SK-N-SH treated with all-trans-retinoic acid at 6 μM for 48 hours (cell line): Measurements from ENCODE around the gene TOX2.

Experiments used
- ATAC-seq: fragments of 200-7000 bp; cut with Tn5 transposase; 3 replicates; pipeline ENCODE4 v1.9.1; 2020; ENCODE audit warnings: mild to moderate bottlenecking, moderate library complexity
- ARNTL ChIP-seq: fragments of 450-650 bp; formaldehyde crosslinking; IDR thresholded peaks from 2 replicates; pipeline ENCODE4 v1.5.0; 2020; ENCODE audit warnings: low read depth, mild to moderate bottlenecking, moderate library complexity, borderline replicate concordance
- CSDC2 ChIP-seq: fragments of 250-450 bp; sonication (Bioruptor Pico); IDR thresholded peaks from 2 replicates; pipeline ENCODE4 v1.5.0; 2020; ENCODE audit warnings: mild to moderate bottlenecking, moderate library complexity
- ESRRG ChIP-seq: fragments of 250-450 bp; sonication (Bioruptor Pico); IDR thresholded peaks from 2 replicates; pipeline ENCODE4 v1.6.1; 2021; ENCODE audit warnings: mild to moderate bottlenecking
- GLIS3 ChIP-seq: fragments of 250-450 bp; sonication (Bioruptor Pico); IDR thresholded peaks from 2 replicates; pipeline ENCODE4 v1.5.0; 2020; ENCODE audit warnings: mild to moderate bottlenecking, moderate library complexity
- OSR1 ChIP-seq: fragments of 250-450 bp; sonication (Bioruptor Pico); IDR thresholded peaks from 2 replicates; pipeline ENCODE4 v1.8.0; 2022; ENCODE audit warnings: moderate library complexity, mild to moderate bottlenecking, inconsistent platforms
- PPARA ChIP-seq: fragments of 250-450 bp; sonication (Bioruptor Pico); IDR thresholded peaks from 2 replicates; pipeline ENCODE4 v1.5.0; 2020; ENCODE audit warnings: mild to moderate bottlenecking, borderline replicate concordance
- RARB ChIP-seq: fragments of 250-450 bp; sonication (Bioruptor Pico); IDR thresholded peaks from 2 replicates; pipeline ENCODE4 v1.8.0; 2021; ENCODE audit warnings: mild to moderate bottlenecking, moderate library complexity
- SNAI2 ChIP-seq: fragments of 250-450 bp; sonication (Bioruptor Pico); IDR thresholded peaks from 2 replicates; pipeline ENCODE4 v1.5.0; 2020; ENCODE audit warnings: mild to moderate bottlenecking, moderate library complexity
- TCF4 ChIP-seq: fragments of 250-450 bp; sonication (Bioruptor Pico); IDR thresholded peaks from 2 replicates; pipeline ENCODE4 v1.8.0; 2021; ENCODE audit warnings: mild to moderate bottlenecking, moderate library complexity, borderline replicate concordance
- ZFP3 ChIP-seq: fragments of 250-450 bp; sonication (Bioruptor Pico); IDR thresholded peaks from 2 replicates; pipeline ENCODE4 v1.5.0; 2020; ENCODE audit warnings: mild to moderate bottlenecking, moderate library complexity
- ZFP30 ChIP-seq: fragments of 450-650 bp; formaldehyde crosslinking; IDR thresholded peaks from 2 replicates; pipeline ENCODE4 v1.5.0; 2022; ENCODE audit warnings: mild to moderate bottlenecking, moderate library complexity
- ZNF565 ChIP-seq: fragments of 450-650 bp; formaldehyde crosslinking; conservative IDR thresholded peaks from 2 replicates; pipeline ENCODE4 v1.5.0; 2020; ENCODE audit warnings: low read depth, mild to moderate bottlenecking, moderate library complexity
- TF ChIP-seq, protein P1 (sequence below): fragments of 250-450 bp; sonication (Bioruptor Pico); IDR thresholded peaks from 2 replicates; pipeline ENCODE4 v1.5.0; 2020; ENCODE audit warnings: mild to moderate bottlenecking, moderate library complexity
- TF ChIP-seq, protein P2 (sequence below): fragments of 250-450 bp; sonication (Bioruptor Pico); IDR thresholded peaks from 2 replicates; pipeline ENCODE4 v1.5.1; 2021; ENCODE audit warnings: mild to moderate bottlenecking, moderate library complexity
- TF ChIP-seq, protein P3 (sequence below): fragments of 250-450 bp; sonication (Bioruptor Pico); IDR thresholded peaks from 2 replicates; pipeline ENCODE4 v1.8.0; 2020; ENCODE audit warnings: mild to moderate bottlenecking, moderate library complexity, borderline replicate concordance
- TF ChIP-seq, protein P4 (sequence below): fragments of 250-450 bp; sonication (Bioruptor Pico); IDR thresholded peaks from 2 replicates; pipeline ENCODE4 v1.8.0; 2021; ENCODE audit warnings: low read depth, mild to moderate bottlenecking, moderate library complexity, borderline replicate concordance
- TF ChIP-seq, protein P5 (sequence below): fragments of 250-450 bp; sonication (Bioruptor Pico); IDR thresholded peaks from 2 replicates; pipeline ENCODE4 v1.5.1; 2020; ENCODE audit warnings: low read depth, mild to moderate bottlenecking, moderate library complexity

Gene TOX2

DNA sequence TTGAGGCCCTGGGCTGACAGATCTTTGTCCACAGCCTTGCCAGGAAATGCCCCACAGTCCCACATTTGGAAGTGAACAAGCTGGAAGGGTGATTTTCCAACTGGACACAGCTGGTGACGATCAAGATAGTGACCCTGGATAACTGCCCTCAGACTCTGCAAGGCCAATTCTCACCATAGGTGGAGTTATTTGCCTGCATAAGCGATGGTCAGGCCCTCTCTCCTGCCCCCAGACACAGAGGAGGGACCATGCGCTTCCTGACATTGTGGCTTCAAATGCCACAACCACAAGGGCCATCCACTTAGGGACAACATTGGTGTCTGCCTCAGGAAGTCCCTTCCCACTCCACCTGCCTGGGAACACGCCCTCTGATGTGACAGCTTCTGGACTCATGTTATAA, 176.4 kb downstream of the TOX2 start (continued):
- TF ChIP-seq, protein P1, sequence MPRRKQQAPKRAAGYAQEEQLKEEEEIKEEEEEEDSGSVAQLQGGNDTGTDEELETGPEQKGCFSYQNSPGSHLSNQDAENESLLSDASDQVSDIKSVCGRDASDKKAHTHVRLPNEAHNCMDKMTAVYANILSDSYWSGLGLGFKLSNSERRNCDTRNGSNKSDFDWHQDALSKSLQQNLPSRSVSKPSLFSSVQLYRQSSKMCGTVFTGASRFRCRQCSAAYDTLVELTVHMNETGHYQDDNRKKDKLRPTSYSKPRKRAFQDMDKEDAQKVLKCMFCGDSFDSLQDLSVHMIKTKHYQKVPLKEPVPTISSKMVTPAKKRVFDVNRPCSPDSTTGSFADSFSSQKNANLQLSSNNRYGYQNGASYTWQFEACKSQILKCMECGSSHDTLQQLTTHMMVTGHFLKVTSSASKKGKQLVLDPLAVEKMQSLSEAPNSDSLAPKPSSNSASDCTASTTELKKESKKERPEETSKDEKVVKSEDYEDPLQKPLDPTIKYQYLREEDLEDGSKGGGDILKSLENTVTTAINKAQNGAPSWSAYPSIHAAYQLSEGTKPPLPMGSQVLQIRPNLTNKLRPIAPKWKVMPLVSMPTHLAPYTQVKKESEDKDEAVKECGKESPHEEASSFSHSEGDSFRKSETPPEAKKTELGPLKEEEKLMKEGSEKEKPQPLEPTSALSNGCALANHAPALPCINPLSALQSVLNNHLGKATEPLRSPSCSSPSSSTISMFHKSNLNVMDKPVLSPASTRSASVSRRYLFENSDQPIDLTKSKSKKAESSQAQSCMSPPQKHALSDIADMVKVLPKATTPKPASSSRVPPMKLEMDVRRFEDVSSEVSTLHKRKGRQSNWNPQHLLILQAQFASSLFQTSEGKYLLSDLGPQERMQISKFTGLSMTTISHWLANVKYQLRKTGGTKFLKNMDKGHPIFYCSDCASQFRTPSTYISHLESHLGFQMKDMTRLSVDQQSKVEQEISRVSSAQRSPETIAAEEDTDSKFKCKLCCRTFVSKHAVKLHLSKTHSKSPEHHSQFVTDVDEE (CRISPR knock-in tag), result no peak
- no peak for TF ChIP-seq ESRRG (CRISPR knock-in tag)

DNA sequence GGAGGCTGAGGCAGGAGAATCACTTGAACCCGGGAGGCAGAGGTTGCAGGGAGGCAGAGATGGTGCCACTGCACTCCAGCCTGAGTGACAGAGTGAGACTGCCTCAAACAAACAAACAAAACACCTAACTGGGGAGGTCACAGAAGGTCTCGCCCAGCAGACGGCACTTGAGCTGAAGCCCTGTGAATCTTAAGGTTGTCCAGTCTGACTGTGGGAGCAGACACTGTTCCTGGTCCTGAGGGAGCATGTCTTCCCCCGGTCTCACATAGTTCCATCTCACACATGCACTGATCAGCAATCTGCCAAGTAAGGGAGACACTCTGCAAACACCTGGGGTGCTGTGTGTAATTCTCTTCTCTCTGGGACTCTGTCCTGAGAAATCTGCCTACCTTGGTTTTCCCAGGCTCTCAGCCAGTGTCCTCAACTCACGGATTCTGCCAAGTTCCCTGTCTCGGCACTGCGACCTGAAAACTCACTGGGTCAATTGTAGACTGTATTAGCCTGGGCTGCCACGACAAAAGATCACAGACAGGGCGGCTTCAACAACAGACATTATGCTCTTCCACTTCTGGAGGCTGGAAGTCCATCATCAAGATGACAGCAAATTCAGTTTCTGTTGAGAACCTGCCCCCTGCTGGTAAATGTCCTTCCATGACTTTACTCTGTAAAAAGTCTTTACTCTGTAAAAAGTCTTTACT, 178.0 kb downstream of the TOX2 start:
- peak; percentile 86 for ATAC-seq
- TF ChIP-seq SNAI2 (CRISPR knock-in tag), result no peak

DNA sequence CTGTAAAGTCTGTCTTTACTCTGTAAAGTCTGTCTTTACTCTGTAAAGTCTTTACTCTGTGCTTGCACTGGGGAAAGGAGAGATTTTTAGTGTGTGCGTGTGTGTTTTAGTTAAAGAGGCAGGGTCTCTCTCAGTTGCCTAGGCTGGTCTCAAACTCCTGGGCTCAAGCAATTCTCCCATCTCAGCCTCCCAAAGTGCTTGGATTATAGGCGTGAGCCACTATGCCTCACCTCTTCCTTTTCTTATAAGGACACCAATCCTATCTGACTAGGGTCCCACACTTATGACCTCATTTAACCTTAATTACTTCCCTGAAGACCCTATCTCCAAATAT, 178.6 kb downstream of the TOX2 start:
- peak; percentile 41 for ATAC-seq

DNA sequence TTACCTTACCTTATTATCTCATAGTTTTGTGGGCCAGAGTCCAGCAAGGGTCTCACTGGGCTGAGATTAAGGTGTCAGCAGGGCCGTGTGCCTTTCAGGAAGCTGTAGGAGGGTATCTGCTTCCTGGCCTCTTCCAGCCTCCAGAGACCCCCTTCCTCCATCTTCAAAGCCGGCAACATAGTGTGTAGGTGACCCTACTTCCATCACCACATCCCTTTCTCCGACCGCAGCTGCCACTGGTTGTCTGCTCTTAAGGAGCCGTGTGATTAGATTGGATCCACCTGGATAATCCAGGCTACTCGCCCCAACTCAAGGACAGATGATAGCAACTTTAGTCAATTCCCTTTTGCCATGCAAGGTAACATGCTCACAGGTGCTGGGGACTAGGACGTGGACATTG, 181.2 kb downstream of the TOX2 start:
- ATAC-seq, result no peak
- TF ChIP-seq, protein P2, sequence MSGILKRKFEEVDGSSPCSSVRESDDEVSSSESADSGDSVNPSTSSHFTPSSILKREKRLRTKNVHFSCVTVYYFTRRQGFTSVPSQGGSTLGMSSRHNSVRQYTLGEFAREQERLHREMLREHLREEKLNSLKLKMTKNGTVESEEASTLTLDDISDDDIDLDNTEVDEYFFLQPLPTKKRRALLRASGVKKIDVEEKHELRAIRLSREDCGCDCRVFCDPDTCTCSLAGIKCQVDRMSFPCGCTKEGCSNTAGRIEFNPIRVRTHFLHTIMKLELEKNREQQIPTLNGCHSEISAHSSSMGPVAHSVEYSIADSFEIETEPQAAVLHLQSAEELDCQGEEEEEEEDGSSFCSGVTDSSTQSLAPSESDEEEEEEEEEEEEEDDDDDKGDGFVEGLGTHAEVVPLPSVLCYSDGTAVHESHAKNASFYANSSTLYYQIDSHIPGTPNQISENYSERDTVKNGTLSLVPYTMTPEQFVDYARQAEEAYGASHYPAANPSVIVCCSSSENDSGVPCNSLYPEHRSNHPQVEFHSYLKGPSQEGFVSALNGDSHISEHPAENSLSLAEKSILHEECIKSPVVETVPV (CRISPR knock-in tag), result no peak
- TF ChIP-seq ESRRG (CRISPR knock-in tag), result no peak
- TF ChIP-seq RARB, result no peak
- TF ChIP-seq OSR1 (CRISPR knock-in tag), result no peak
- no peak for TF ChIP-seq ZNF565 (CRISPR knock-in tag)
- TF ChIP-seq ZFP30, result no peak

More for the DNA sequence above, 178.6 kb downstream of the TOX2 start:
- TF ChIP-seq, protein P3, sequence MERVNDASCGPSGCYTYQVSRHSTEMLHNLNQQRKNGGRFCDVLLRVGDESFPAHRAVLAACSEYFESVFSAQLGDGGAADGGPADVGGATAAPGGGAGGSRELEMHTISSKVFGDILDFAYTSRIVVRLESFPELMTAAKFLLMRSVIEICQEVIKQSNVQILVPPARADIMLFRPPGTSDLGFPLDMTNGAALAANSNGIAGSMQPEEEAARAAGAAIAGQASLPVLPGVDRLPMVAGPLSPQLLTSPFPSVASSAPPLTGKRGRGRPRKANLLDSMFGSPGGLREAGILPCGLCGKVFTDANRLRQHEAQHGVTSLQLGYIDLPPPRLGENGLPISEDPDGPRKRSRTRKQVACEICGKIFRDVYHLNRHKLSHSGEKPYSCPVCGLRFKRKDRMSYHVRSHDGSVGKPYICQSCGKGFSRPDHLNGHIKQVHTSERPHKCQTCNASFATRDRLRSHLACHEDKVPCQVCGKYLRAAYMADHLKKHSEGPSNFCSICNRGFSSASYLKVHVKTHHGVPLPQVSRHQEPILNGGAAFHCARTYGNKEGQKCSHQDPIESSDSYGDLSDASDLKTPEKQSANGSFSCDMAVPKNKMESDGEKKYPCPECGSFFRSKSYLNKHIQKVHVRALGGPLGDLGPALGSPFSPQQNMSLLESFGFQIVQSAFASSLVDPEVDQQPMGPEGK, result no peak
- TF ChIP-seq ESRRG (CRISPR knock-in tag) (no peak), OSR1 (CRISPR knock-in tag) (no peak), TCF4 (CRISPR knock-in tag) (no peak), ARNTL (CRISPR knock-in tag) (no peak), SNAI2 (CRISPR knock-in tag) (no peak), GLIS3 (CRISPR knock-in tag) (no peak), PPARA (CRISPR knock-in tag) (no peak), ZFP3 (CRISPR knock-in tag) (no peak), ZFP30 (no peak)
- TF ChIP-seq, protein P4, sequence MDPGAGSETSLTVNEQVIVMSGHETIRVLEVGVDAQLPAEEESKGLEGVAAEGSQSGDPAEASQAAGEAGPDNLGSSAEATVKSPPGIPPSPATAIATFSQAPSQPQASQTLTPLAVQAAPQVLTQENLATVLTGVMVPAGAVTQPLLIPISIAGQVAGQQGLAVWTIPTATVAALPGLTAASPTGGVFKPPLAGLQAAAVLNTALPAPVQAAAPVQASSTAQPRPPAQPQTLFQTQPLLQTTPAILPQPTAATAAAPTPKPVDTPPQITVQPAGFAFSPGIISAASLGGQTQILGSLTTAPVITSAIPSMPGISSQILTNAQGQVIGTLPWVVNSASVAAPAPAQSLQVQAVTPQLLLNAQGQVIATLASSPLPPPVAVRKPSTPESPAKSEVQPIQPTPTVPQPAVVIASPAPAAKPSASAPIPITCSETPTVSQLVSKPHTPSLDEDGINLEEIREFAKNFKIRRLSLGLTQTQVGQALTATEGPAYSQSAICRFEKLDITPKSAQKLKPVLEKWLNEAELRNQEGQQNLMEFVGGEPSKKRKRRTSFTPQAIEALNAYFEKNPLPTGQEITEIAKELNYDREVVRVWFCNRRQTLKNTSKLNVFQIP (CRISPR knock-in tag), result no peak
- TF ChIP-seq, protein P2 (CRISPR knock-in tag), result no peak

DNA sequence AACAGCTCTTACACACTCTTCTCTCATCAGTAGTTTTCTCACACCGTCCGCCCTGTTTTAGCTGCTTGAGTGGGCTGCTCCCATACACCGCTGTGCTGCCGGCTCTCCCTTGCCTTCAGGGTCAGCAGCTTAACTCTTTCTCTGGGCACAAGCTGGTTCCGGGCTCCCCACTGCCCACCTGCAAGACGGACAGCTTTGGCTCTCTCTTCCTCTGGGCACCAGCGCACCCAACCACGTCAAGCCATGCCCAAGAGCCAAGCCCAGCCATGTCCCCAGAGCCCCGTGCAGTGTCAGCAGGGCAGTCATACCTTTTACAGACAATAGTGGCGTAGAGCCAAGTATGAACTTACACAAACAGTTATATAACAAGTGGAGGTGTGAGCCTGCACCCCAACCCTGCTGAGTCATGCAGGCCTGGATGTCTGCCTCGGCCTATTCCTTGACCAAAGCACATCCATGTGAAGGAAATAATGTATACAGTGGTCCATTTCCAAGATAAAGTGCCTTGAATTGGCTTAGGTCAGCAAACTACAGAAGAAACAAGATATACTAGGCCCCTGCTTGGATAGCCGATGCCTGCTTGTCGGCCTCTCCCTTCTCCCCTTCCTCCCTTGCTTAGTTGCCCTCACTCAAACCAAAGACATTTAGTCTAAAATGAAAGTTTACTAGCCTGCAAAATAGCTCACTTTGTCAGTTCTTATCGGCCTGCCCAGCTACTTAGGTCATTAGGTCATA, 183.0 kb downstream of the TOX2 start:
- no peak for ATAC-seq
- no peak for TF ChIP-seq SNAI2 (CRISPR knock-in tag)
- no peak for TF ChIP-seq CSDC2
- TF ChIP-seq, protein P5, sequence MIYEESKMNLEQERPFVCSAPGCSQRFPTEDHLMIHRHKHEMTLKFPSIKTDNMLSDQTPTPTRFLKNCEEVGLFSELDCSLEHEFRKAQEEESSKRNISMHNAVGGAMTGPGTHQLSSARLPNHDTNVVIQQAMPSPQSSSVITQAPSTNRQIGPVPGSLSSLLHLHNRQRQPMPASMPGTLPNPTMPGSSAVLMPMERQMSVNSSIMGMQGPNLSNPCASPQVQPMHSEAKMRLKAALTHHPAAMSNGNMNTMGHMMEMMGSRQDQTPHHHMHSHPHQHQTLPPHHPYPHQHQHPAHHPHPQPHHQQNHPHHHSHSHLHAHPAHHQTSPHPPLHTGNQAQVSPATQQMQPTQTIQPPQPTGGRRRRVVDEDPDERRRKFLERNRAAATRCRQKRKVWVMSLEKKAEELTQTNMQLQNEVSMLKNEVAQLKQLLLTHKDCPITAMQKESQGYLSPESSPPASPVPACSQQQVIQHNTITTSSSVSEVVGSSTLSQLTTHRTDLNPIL (CRISPR knock-in tag), result no peak
- TF ChIP-seq, protein P3, result no peak
- TF ChIP-seq ZFP30, result no peak
- TF ChIP-seq, protein P4 (CRISPR knock-in tag), result no peak
- no peak for TF ChIP-seq OSR1 (CRISPR knock-in tag)
